ENCODE results near the gene SDHAF3.

Gene SDHAF3

DNA sequence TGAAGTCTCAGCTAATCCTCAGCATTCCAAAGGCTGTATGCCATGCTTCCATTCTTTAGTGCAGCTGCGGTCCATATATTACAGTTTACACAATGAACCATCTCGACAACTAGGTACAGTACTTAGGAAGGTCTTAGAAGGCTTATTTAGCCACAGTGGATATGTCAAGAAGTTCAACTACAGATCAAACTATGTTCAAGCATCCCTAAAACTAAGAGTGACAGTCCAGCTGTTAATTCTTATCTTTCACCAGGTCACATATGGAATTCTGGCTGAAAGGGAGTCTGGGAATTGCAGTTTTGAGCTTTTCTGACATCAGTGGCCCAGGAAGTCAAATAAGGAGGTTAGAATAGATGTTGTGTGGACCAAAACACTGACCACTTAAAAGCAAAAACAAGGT lies 106.8 kb downstream of the SDHAF3 start:
- DNase-seq = no peak

DNA sequence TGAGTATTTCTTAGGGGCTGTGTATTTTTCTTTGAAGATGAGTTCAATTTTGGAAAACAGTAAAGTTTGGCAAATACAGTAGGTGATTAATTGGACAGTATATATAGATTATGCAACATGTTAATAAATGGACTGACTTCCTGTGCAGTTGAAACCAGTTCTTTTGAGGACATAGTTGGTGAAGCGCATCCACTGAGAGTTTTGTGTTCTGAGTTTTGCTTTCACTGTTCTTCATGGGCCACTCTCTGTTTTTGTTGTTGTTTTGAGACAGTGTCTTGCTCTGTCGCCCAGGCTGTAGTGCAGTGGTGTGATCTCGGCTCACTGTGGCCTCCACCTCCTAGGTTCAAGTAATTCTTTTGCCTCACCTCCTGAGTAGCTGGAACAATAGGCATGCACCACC lies 109.0 kb downstream of the SDHAF3 start:
- no peak for DNase-seq

Data from activated CD4-positive, alpha-beta T cell treated with anti-CD3 and anti-CD28 coated beads for 4 hours (primary cell).